DMS153 treated with DMSO at 0.1 percent for 48 hours (cell line): ENCODE measurements around the gene HYAL1.
"Not testable (repeated sequence)": the region's sequence is repeated elsewhere in the genome, so short reads cannot be mapped to it uniquely, and the experiment has no call there.

Experiments used
- DNase-seq: peaks from one replicate; lab custom pipeline; 2025; ENCODE audit not compliant: unreplicated experiment; lab: John Stamatoyannopoulos, UW

HYAL1 gene

GRCh38 chr3:50263478-50264382 lies 39.6 kb downstream of the HYAL1 start:
- no peak for DNase-seq

- DNase-seq: no peak
Observed at GRCh38 chr3:50262778-50263177, 40.6 kb downstream of the HYAL1 start.

- DNase-seq: not testable (repeated sequence)
Observed at GRCh38 chr3:50262200-50262599, 41.2 kb downstream of the HYAL1 start.

GRCh38 chr3:50261505-50261904 lies 41.9 kb downstream of the HYAL1 start:
- no peak for DNase-seq

DNA sequence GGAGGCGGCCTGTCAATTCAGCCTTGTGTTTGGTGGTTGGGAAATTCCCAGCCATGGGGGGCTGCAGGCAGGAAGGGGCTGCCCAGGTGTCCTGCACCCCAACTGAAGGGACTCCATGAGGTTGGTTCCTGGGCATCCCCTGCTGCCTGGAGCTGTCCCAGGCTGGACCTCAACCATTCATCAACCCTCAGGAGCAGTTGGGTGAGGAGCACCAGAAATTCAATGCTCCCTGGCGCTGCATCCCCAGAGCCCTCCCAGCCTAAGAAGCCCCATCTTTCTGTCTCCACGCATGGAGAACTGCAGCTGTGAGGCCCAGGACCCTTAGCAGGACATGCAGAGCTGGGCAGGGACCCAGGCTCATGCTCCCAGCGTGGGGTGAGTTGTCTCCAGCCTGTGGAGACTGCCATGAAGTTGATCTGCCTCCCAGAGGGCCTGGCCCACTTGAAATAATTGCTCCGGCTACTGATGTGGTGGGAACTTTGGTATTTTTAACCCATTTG lies 42.4 kb downstream of the HYAL1 start:
- DNase-seq: no peak

DNA sequence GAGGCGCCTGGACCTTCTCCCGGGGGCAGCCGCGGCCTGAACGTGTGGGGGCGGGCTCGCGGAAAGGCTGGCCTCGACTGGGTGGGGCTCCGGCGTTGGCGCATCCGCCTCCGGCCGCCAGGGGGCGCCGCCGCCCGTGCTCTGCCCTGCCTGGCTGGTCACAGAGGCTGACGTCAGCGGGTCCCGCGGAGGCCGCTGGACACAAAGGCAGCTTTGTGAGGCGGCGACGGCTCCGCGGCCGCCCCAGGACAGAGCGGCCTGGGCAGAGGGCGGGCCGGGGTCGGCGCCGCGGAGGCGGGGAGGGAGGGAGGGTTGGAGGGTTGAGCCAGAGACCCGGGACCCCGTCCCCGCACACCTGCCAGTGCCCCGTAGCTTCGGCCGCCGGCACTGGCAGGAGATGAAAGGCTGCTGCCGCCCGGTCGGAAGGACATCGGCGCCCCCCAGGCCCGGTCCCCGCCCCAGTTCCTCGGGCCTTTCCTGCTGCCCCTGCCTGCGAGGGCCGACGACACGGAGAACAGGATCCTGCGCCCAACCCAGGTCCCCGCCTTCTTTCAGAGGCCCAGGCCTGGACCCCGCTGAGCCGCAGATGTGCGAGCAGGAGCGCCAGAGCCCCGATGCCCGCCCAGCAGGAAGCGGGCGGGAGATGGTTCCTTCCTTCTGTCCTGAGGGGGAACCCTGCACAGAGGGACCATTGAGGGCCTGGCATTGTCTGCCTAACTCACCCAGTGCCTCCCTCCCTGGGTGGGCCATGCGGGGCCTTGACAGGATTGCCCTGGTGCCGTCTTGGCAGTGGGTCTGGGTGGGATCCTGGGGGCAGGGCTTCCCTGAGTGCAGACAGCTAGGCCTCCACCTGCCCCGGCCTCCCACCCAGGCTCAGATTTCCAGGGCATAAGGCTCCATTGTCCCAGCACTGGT lies 43.1 kb downstream of the HYAL1 start:
- no peak for DNase-seq

DNA sequence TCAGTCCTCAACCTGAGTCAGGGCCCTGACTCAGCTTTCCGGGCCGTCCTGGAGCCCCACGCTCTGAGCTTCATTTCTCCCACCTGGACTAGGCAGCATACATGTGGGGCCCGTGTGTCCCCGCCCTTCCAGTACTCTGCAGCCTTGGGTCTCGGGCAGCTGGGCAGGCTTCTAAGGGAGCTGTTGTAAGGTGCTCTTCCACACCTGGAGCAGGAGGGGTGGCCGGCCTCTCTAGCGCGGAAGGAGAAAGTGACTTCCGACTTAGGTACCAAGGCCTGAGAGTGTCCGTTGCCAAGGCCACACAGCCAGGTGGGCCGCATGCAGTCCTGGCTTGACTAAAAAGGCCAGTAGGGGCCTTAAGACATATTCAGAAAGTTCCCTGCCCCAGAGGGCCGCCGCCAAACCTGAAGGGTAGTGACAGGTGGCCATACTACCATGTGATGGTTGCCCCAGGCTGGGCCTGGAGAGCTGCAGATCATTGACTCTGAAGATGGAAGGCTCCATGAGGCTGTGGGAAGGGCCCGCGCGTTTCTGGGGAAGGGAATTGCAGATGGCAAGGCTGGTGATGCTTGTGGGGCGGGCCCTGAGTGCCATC lies 43.8 kb downstream of the HYAL1 start:
- no peak for DNase-seq

- DNase-seq: no peak
Observed at GRCh38 chr3:50258979-50259378, 44.4 kb downstream of the HYAL1 start.

GRCh38 chr3:50258029-50258680 lies 45.2 kb downstream of the HYAL1 start:
- no peak for DNase-seq

DNA sequence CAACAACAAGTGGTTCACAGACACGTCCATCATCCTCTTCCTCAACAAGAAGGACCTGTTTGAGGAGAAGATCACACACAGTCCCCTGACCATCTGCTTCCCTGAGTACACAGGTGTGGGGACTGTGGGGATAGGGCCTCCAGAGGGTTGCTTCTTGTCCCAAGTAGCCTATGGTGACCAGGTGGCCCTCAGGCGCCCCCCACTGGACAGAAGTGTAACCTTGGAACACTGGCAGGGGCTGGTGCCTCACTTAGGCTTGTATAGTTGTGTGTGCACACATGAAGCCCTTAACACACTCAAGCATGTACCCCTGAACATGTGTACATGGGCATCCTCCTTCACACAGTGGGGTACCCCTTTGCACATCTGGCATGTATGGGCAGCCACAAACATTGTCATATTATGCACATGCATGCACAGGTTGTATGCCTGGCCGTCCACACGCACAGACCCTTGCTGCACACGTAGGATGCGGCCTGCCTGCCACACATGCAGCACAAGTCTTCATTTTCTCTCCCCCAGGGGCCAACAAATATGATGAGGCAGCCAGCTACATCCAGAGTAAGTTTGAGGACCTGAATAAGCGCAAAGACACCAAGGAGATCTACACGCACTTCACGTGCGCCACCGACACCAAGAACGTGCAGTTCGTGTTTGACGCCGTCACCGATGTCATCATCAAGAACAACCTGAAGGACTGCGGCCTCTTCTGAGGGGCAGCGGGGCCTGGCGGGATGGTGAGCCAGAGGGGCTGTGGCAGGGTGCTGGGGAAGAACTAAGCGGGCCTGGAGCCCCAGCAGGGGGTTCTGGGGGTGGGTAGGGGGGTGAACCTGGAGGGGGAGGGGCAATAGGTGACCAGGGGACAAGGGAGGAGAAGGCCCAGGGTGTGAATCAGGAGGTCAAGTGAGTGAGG lies 46.1 kb downstream of the HYAL1 start:
- no peak for DNase-seq

DNA sequence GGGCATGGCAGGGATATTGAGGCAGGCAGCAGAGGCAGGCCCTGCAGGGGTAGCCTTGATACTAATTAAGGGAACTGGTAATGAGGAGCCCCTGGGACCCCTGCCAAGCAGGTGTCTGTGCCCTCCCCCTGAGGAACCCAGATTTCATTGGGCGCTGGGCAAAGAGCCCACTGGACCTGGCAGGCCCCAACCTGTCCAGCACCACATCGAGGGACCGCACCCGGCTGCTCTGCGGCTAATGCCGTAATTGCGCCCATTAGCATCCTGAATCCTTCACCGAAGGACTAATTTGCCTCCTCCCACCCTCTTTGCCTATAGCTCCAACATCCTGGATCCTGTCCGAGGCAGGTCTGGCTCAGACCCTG lies 48.1 kb downstream of the HYAL1 start:
- DNase-seq: no peak

GRCh38 chr3:50254577-50255250 lies 48.7 kb downstream of the HYAL1 start:
- no peak for DNase-seq

DNA sequence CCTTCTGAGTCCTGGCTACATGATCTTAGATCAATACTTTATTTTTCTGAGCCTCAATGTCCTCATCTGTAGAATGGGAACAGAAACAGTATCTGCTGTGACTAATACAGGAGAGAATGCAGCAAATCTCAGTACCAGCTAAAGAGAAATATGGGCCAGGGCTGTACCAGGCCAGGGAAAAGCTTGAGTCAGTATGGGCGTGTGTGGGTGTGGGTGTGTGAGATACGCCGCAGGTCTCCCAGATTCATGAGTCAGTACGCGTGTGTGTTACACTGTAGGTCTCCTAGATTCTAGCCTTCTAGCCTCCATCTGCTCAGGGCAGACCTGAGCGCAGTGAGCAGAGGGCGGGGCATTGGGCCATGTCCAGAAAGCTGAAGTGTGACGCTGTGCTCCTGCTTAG lies 52.2 kb downstream of the HYAL1 start:
- no peak for DNase-seq

DNA sequence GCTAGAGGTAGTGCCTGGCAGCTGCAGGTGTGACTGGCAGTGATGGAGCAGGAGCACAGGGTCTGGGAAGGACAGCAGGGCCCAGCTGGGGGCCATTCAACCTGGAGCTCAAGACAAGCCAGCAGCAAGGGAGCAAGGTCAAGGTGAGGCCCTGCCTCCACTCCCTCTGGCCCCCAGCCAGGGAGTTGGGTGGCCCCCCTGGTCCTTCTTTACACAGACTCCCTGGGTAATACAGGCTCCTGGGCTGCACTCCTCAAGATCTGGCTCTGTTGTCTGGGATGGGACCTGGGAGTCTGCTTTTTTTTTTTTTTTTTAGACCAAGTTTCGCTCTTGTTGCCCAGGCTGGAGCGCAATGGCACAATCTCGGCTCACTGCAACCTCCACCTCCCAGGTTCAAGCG lies 52.9 kb downstream of the HYAL1 start:
- no peak for DNase-seq
